ENCODE measurements around the gene CCDC88C. TPM values are rescaled to one million over a fixed set of nuclear protein-coding genes. Genes with fewer than 3 reads are reported as not detected.

The CCDC88C gene
- total RNA-seq, 2 experiments from 2014 or later: 83.6 to 87.8 TPM

DNA sequence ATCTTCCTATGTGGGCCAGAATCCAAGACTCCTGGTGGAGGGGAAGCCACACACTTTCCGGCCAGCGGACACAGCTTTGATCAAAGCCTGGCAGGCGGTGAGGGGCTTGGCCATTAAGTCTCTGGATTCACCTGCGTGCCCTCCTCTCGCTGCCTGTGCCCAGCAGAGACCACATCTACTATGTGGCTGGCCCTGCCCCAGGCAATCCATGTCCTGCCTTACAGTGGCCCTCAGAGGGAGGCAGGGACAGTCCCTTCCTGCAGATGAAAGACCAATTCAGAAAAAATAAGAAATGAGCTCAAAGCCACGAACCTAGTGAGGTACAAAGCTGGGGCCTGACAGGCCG lies 90.4 kb downstream of the CCDC88C start:
- ChIA-PET CTCF (interaction anchor here (0.8 to 13.8 kb wide), 7 partner anchors 11 to 98 kb away, joined by 3 to 183 read pairs (median 4); partner anchors contain the start of gene CCDC88C), POLR2A (interaction anchor here (0.7 to 10.5 kb wide), 12 partner anchors 8 to 88 kb away, joined by 3 to 137 read pairs (median 4); partner anchors contain the start of gene CCDC88C)
- H3K9me3 Mint-ChIP-seq: no peaks in the 10 kb centered on the region
- intact Hi-C loops (cut with micrococcal nuclease): no loop called here
- H3K27me3 Mint-ChIP-seq: no peaks in the 10 kb centered on the region
- TF ChIP-seq, protein P1, sequence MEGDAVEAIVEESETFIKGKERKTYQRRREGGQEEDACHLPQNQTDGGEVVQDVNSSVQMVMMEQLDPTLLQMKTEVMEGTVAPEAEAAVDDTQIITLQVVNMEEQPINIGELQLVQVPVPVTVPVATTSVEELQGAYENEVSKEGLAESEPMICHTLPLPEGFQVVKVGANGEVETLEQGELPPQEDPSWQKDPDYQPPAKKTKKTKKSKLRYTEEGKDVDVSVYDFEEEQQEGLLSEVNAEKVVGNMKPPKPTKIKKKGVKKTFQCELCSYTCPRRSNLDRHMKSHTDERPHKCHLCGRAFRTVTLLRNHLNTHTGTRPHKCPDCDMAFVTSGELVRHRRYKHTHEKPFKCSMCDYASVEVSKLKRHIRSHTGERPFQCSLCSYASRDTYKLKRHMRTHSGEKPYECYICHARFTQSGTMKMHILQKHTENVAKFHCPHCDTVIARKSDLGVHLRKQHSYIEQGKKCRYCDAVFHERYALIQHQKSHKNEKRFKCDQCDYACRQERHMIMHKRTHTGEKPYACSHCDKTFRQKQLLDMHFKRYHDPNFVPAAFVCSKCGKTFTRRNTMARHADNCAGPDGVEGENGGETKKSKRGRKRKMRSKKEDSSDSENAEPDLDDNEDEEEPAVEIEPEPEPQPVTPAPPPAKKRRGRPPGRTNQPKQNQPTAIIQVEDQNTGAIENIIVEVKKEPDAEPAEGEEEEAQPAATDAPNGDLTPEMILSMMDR (IDR thresholded peaks at IDR 0.05): no peak
- peaks cover 67% of the 10 kb centered on the region for H3K36me3 Mint-ChIP-seq (ENCODE audit: low read depth)
- ATAC-seq: no peak
- DNase-seq: no peak
- peak overlapping the region; percentile 73 for H3K27ac Mint-ChIP-seq
- no peak overlapping the region for H3K4me3 Mint-ChIP-seq
- peaks cover 97% of the 10 kb centered on the region for H3K4me1 Mint-ChIP-seq (ENCODE audit: low read depth)

DNA sequence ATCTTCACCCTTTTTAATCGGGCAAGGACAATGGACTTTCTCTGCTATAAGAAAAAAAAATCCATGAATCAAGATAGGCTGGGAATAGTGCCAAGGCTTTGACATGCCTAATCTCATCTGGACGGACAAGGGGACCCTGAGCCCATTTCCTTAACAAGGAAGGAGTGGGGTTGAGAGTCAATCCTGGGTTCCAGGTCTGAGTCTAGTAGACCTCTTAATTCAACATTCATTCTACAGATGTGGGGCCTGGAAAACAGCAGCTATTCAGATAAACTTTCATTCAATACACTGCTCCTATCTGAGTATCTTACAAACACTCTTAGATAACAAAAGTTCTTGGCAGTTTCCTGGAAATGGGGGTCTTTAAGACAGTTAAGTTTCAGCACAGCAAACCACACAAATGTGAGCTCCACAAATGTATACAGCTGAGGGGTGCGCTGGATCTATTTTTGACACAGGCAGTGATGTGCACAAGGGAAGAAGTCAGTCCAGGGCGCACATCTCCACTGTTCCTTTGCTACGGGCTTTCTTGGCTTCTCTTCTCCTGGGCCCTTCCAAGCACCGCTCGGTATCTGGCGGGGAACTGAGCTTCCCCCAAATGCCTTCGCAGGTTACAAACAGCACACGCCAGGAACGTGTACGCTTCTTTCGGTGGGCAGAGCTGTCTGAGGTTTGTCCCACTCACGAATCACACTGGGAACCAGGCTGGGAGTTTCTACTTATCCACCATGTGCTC lies 90.9 kb downstream of the CCDC88C start:
- POLR2A ChIA-PET: interaction anchor here (0.6 to 10.5 kb wide), 13 partner anchors 8 to 88 kb away, joined by 3 to 137 read pairs (median 4); partner anchors contain the start of gene CCDC88C
- DNase-seq: no peak
- Mint-ChIP-seq H3K4me3 (no peak overlapping the region), H3K4me1 (ENCODE audit: low read depth) (peaks cover 97% of the 10 kb centered on the region), H3K9me3 (no peaks in the 10 kb centered on the region), H3K27me3 (no peaks in the 10 kb centered on the region), H3K36me3 (ENCODE audit: low read depth) (peaks cover 67% of the 10 kb centered on the region), H3K27ac (peak overlapping the region; percentile 73)
- CTCF ChIA-PET: interaction anchor here (0.8 to 13.8 kb wide), 9 partner anchors 11 to 100 kb away, joined by 3 to 183 read pairs (median 4); partner anchors contain the start of gene CCDC88C
- TF ChIP-seq, protein P1 (IDR thresholded peaks at IDR 0.05): no peak
- no peak for ATAC-seq
- intact Hi-C loops (cut with micrococcal nuclease): loop anchor here (1.0 kb wide), 1 partner anchor 24 kb away; no protein-coding TSS in a partner anchor

DNA sequence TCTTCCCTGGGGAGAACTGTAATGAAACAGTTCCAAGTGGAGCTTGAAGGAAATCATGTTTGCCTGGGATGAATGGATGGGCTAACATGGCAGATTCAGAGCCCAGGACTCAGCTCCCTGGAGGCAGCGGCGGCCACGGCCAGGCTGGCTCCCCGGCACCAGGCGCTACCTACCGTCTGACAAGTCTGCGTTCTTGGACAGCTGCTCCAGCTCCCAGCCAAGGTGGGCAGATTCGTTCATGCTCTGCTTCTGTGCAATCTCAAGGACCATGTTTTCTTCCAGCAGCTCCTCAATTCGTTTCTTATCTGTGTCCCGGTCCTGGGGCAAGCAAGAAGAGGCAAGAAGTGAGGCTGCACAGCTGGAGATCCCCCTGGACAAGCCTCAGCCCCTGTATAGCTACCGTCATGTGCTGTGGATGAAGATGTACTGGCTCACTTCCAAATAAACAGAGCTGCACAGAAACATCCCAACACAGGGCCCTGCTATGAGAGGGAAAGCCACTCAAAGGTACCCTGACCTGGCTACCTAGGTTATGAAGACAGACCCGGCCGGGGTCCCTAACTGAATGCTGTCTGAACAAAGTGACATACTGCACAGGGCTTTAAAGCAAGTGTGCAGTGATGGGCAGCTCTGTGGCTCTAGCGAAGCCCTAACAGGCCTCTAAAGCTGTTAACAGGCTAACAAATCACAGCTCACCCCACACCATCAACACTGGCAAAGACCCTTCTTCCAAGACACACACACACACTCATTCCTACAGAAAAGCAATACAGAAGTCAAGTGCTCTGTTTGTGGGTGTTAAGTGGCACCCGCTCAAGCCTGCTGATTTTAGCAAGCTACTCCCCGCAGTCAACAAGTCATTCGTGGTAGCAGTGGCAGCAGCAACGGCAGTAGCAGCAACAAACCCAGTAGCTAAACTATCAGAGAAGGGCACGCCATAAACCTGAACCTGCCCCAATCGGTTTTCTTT lies 92.7 kb downstream of the CCDC88C start:
- CTCF ChIA-PET: interaction anchor here (0.7 to 13.8 kb wide), 11 partner anchors 10 to 181 kb away, joined by 3 to 183 read pairs (median 5); partner anchors contain the start of gene CCDC88C
- no peaks in the 10 kb centered on the region for H3K27me3 Mint-ChIP-seq
- H3K4me1 Mint-ChIP-seq (ENCODE audit: low read depth): peaks cover 89% of the 10 kb centered on the region
- POLR2A ChIA-PET: interaction anchor here (0.6 to 10.5 kb wide), 17 partner anchors 12 to 156 kb away, joined by 3 to 137 read pairs (median 4); partner anchors contain the start of gene CCDC88C
- peaks cover 63% of the 10 kb centered on the region for H3K36me3 Mint-ChIP-seq (ENCODE audit: low read depth)
- H3K9me3 Mint-ChIP-seq: no peaks in the 10 kb centered on the region
- H3K4me3 Mint-ChIP-seq: peak overlapping the region; percentile 79
- intact Hi-C loops (cut with micrococcal nuclease): loop anchor here (1.0 to 5.0 kb wide), 2 partner anchors 42 to 94 kb away; no protein-coding TSS in a partner anchor
- ATAC-seq (no peak), DNase-seq (peak; percentile 37)
- TF ChIP-seq, protein P1 (IDR thresholded peaks at IDR 0.05): no peak
- peak overlapping the region; percentile 100 for H3K27ac Mint-ChIP-seq

DNA sequence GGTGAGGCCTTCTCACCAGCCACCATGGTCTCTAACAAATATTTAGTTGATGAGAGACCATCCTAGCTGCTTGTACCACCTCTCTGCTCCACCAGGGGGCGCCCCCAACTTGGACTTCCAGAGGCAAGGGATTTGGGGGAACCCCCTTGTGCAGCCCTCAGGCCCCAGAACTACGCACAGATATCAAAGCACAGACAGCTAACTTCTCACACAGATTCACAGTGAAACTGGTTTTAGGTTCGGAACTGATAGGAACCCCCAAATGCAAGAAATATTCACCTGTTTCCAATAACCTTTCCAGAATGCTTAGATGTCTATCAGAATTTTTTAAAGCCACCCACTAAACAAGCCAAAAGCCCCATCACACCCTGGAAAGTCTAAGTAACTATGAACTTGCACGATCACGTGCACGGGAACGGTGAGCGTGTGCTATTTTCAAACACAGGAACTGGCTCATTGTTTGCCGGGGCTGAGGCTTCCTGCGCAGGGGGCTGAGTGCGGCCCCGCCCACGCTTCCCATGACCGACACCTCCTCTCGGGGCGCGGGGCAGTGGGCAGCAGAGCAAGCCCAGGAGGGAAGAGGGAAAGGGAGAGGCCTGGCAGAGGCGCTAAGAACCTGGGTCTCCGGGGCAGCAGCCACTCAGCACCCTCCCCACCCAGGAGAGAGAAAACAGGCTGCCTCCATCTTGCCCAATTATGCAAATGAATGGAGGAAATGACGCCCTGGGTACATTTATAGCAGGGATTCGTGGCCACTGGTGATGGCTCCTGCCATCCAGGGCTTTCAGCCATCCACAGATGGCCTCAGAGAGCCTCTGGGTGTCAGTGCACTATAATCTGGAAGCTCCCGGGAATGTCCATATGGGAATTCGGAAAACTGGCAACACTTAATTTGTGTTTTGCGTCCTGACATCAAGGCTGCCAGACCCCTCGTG lies 93.7 kb downstream of the CCDC88C start:
- ATAC-seq (peak; percentile 80), DNase-seq (peak; percentile 99)
- Mint-ChIP-seq H3K4me1 (ENCODE audit: low read depth) (peaks cover 86% of the 10 kb centered on the region), H3K27ac (peak overlapping the region; percentile 100), H3K36me3 (ENCODE audit: low read depth) (peaks cover 69% of the 10 kb centered on the region), H3K9me3 (no peaks in the 10 kb centered on the region), H3K27me3 (no peaks in the 10 kb centered on the region), H3K4me3 (peak overlapping the region; percentile 79)
- ChIA-PET POLR2A (interaction anchor here (0.5 to 10.5 kb wide), 25 partner anchors 13 to 185 kb away, joined by 3 to 137 read pairs (median 4); partner anchors contain the start of gene CCDC88C), CTCF (interaction anchor here (0.7 to 13.8 kb wide), 36 partner anchors 11 to 185 kb away, joined by 3 to 183 read pairs (median 4); partner anchors contain the start of genes CCDC88C and PPP4R3A)
- TF ChIP-seq, protein P1 (IDR thresholded peaks at IDR 0.05): peak; percentile 95
- intact Hi-C loops (cut with micrococcal nuclease): loop anchor here (1.0 to 5.0 kb wide), 2 partner anchors 43 to 95 kb away; no protein-coding TSS in a partner anchor

All from activated CD8-positive, alpha-beta T cell treated with anti-CD3 and anti-CD28 coated beads for 36 hours (primary cell).